IPS-15b (cell line): ENCODE results near the gene CHD5.
"Not testable (repeated sequence)": the region's sequence is repeated elsewhere in the genome, so short reads cannot be mapped to it uniquely, and the experiment has no call there.

Experiments used
- H3K27me3 ChIP-seq: one replicate; pipeline ENCODE4 v1.6.1; 2013; ENCODE audit warnings: low read length; ENCODE audit not compliant: control insufficient read depth, insufficient read depth
- H3K36me3 ChIP-seq: one replicate; pipeline ENCODE4 v1.6.1; 2013; ENCODE audit warnings: low read length; ENCODE audit not compliant: control insufficient read depth, insufficient read depth
- H3K4me1 ChIP-seq: one replicate; pipeline ENCODE4 v1.6.1; 2013; ENCODE audit warnings: mild to moderate bottlenecking, low read length; ENCODE audit not compliant: control insufficient read depth, insufficient read depth
- H3K4me3 ChIP-seq: one replicate; pipeline ENCODE4 v1.5.1; 2013; ENCODE audit warnings: low read depth, low read length
- H3K9ac ChIP-seq: one replicate; pipeline ENCODE4 v1.6.1; 2013; ENCODE audit warnings: low read depth, mild to moderate bottlenecking, low read length
- H3K9me3 ChIP-seq: one replicate; pipeline ENCODE4 v1.6.1; 2013; ENCODE audit warnings: mild to moderate bottlenecking, low read length; ENCODE audit not compliant: control insufficient read depth, insufficient read depth

The CHD5 gene

GRCh38 chr1:6180268-6180706 is at the start of gene CHD5:
TSS of gene CHD5 (minus strand) at chr1:6180321. CDS start at chr1:6180023, 298 bp downstream.
- no peaks in the 10 kb centered on the region for H3K36me3 ChIP-seq
- no peaks in the 10 kb centered on the region for H3K9me3 ChIP-seq
- peaks cover 4% of the 10 kb centered on the region for H3K4me1 ChIP-seq
- no peak within 1 kb of the TSS for H3K9ac ChIP-seq
- peaks cover 42% of the 10 kb centered on the region for H3K27me3 ChIP-seq
- H3K4me3 ChIP-seq = peak within 1 kb of the TSS; percentile 32

- no peaks in the 10 kb centered on the region for H3K4me1 ChIP-seq
- peaks cover 24% of the 10 kb centered on the region for H3K36me3 ChIP-seq
- H3K9me3 ChIP-seq = no peaks in the 10 kb centered on the region
- no peaks in the 10 kb centered on the region for H3K27me3 ChIP-seq
- no peak overlapping the region for H3K9ac ChIP-seq
- H3K4me3 ChIP-seq = no peak overlapping the region
Measured at GRCh38 chr1:6225651-6226050, 45.5 kb upstream of the CHD5 start.

- no peak overlapping the region for H3K9ac ChIP-seq
- H3K4me1 ChIP-seq = no peaks in the 10 kb centered on the region
- no peaks in the 10 kb centered on the region for H3K9me3 ChIP-seq
- no peak overlapping the region for H3K4me3 ChIP-seq
- no peaks in the 10 kb centered on the region for H3K27me3 ChIP-seq
- H3K36me3 ChIP-seq = peaks cover 24% of the 10 kb centered on the region
Measured at GRCh38 chr1:6224718-6225117, 44.6 kb upstream of the CHD5 start.

- peaks cover 24% of the 10 kb centered on the region for H3K36me3 ChIP-seq
- H3K9me3 ChIP-seq = no peaks in the 10 kb centered on the region
- H3K9ac ChIP-seq = no peak overlapping the region
Measured at GRCh38 chr1:6223617-6224016, 43.5 kb upstream of the CHD5 start.

GRCh38 chr1:6222636-6223035 is 42.5 kb upstream of the CHD5 start:
- peaks cover 24% of the 10 kb centered on the region for H3K36me3 ChIP-seq

More at GRCh38 chr1:6223617-6224016, 43.5 kb upstream of the CHD5 start:
- no peaks in the 10 kb centered on the region for H3K27me3 ChIP-seq
- H3K4me1 ChIP-seq = no peaks in the 10 kb centered on the region
- no peak overlapping the region for H3K4me3 ChIP-seq

GRCh38 chr1:6221210-6221784 is 41.2 kb upstream of the CHD5 start:
- Histone ChIP-seq H3K4me3 (no peak overlapping the region), H3K9me3 (no peaks in the 10 kb centered on the region), H3K9ac (no peak overlapping the region), H3K27me3 (no peaks in the 10 kb centered on the region), H3K4me1 (no peaks in the 10 kb centered on the region), H3K36me3 (peaks cover 21% of the 10 kb centered on the region)

More at GRCh38 chr1:6222636-6223035, 42.5 kb upstream of the CHD5 start:
- no peaks in the 10 kb centered on the region for H3K9me3 ChIP-seq
- H3K27me3 ChIP-seq = no peaks in the 10 kb centered on the region
- H3K9ac ChIP-seq = no peak overlapping the region
- H3K4me3 ChIP-seq = no peak overlapping the region
- H3K4me1 ChIP-seq = no peaks in the 10 kb centered on the region

GRCh38 chr1:6220236-6220635 is 40.1 kb upstream of the CHD5 start:
- no peak overlapping the region for H3K9ac ChIP-seq
- H3K9me3 ChIP-seq = no peaks in the 10 kb centered on the region
- no peak overlapping the region for H3K4me3 ChIP-seq
- peaks cover 19% of the 10 kb centered on the region for H3K36me3 ChIP-seq
- H3K4me1 ChIP-seq = no peaks in the 10 kb centered on the region
- H3K27me3 ChIP-seq = no peaks in the 10 kb centered on the region

- peaks cover 15% of the 10 kb centered on the region for H3K36me3 ChIP-seq
- not testable (repeated sequence) for H3K4me1 ChIP-seq, H3K4me3 ChIP-seq, H3K9me3 ChIP-seq, H3K9ac ChIP-seq, H3K27me3 ChIP-seq
Measured at GRCh38 chr1:6219641-6220040, 39.5 kb upstream of the CHD5 start.

- no peaks in the 10 kb centered on the region for H3K9me3 ChIP-seq
- H3K36me3 ChIP-seq = peaks cover 5% of the 10 kb centered on the region
- no peak overlapping the region for H3K9ac ChIP-seq
Measured at GRCh38 chr1:6218375-6219164, 38.4 kb upstream of the CHD5 start.

GRCh38 chr1:6212193-6212959 is 32.3 kb upstream of the CHD5 start:
- Histone ChIP-seq H3K4me1 (peaks cover 9% of the 10 kb centered on the region), H3K27me3 (peaks cover 10% of the 10 kb centered on the region), H3K4me3 (no peak overlapping the region), H3K36me3 (no peaks in the 10 kb centered on the region), H3K9ac (no peak overlapping the region), H3K9me3 (no peaks in the 10 kb centered on the region)

More at GRCh38 chr1:6218375-6219164, 38.4 kb upstream of the CHD5 start:
- no peaks in the 10 kb centered on the region for H3K27me3 ChIP-seq
- H3K4me3 ChIP-seq = no peak overlapping the region
- no peaks in the 10 kb centered on the region for H3K4me1 ChIP-seq

GRCh38 chr1:6211731-6212130 is 31.6 kb upstream of the CHD5 start:
- no peak overlapping the region for H3K4me3 ChIP-seq
- no peaks in the 10 kb centered on the region for H3K9me3 ChIP-seq
- H3K36me3 ChIP-seq = no peaks in the 10 kb centered on the region
- H3K4me1 ChIP-seq = peaks cover 11% of the 10 kb centered on the region
- peaks cover 15% of the 10 kb centered on the region for H3K27me3 ChIP-seq
- H3K9ac ChIP-seq = no peak overlapping the region
